GM23338 (cell line): ENCODE data around the gene EPHB1. TPM values are rescaled to one million over a fixed set of nuclear protein-coding genes. Genes with fewer than 3 reads are reported as not detected.

ENCODE experiments used
- ATAC-seq: fragments of 200-7000 bp; cut with Tn5 transposase; 3 replicates; pipeline ENCODE4 v1.9.1; 2020
- DNase-seq: peaks from one replicate; pipeline ENCODE4 v3.0.0-alpha.2; 2015; ENCODE audit warnings: low spot score
- H2AFZ ChIP-seq: fragments of 200-600 bp; sonication (generic); 2 replicates; pipeline ENCODE4 v1.8.0; 2016; ENCODE audit warnings: antibody characterized with exemption, mild to moderate bottlenecking, moderate library complexity
- H3F3A ChIP-seq: fragments of 200-600 bp; sonication (generic); replicated peaks from 2 replicates; pipeline ENCODE4 v1.8.0; 2017; ENCODE audit warnings: antibody characterized with exemption, mixed run types, low read depth
- H3K27ac ChIP-seq: fragments of 200-600 bp; sonication (generic); 2 replicates; pipeline ENCODE4 v1.6.1; 2016; ENCODE audit warnings: low read depth
- H3K27me3 ChIP-seq: fragments of 200-600 bp; sonication (generic); 2 replicates; pipeline ENCODE4 v1.8.0; 2016; ENCODE audit warnings: mild to moderate bottlenecking, mixed run types, moderate library complexity; ENCODE audit not compliant: insufficient read depth
- H3K36me3 ChIP-seq: fragments of 200-600 bp; sonication (generic); 2 replicates; pipeline ENCODE4 v1.8.0; 2016; ENCODE audit warnings: mild to moderate bottlenecking; ENCODE audit not compliant: insufficient read depth
- H3K4me1 ChIP-seq: fragments of 200-600 bp; sonication (generic); 2 replicates; pipeline ENCODE4 v1.8.0; 2016; ENCODE audit warnings: mild to moderate bottlenecking, moderate library complexity; ENCODE audit not compliant: insufficient read depth
- H3K4me2 ChIP-seq: fragments of 200-600 bp; sonication (generic); 2 replicates; pipeline ENCODE4 v1.7.1; 2017; ENCODE audit warnings: mixed run types
- H3K4me3 ChIP-seq: fragments of 200-600 bp; sonication (generic); 2 replicates; pipeline ENCODE4 v1.6.1; 2016; ENCODE audit warnings: mixed run types
- H3K79me2 ChIP-seq: fragments of 200-600 bp; sonication (generic); replicated peaks from 2 replicates; pipeline ENCODE4 v1.8.0; 2017; ENCODE audit warnings: mild to moderate bottlenecking; ENCODE audit not compliant: insufficient read depth
- H3K9me2 ChIP-seq: fragments of 200-600 bp; sonication (generic); 2 replicates; pipeline ENCODE4 v1.8.0; 2017; ENCODE audit not compliant: insufficient read depth
- H4K20me1 ChIP-seq: fragments of 200-600 bp; sonication (generic); replicated peaks from 2 replicates; pipeline ENCODE4 v1.8.0; 2017; ENCODE audit warnings: mild to moderate bottlenecking; ENCODE audit not compliant: insufficient read depth
- H3K27ac Mint-ChIP-seq: 2 replicates; pipeline ENCODE4 v1.8.0; 2020; ENCODE audit warnings: inconsistent platforms, mild to moderate bottlenecking, moderate library complexity, mixed read lengths
- H3K27me3 Mint-ChIP-seq: 3 replicates; pipeline ENCODE4 v1.8.0; 2022; ENCODE audit warnings: low read depth, mild to moderate bottlenecking, moderate library complexity, mixed read lengths, inconsistent platforms; ENCODE audit not compliant: insufficient read depth, poor library complexity
- H3K36me3 Mint-ChIP-seq: 3 replicates; pipeline ENCODE4 v1.8.0; 2021; ENCODE audit warnings: low read depth, mild to moderate bottlenecking, inconsistent platforms, moderate library complexity, mixed read lengths
- H3K4me1 Mint-ChIP-seq: 3 replicates; pipeline ENCODE4 v1.8.0; 2020; ENCODE audit warnings: mild to moderate bottlenecking, inconsistent platforms, mixed read lengths
- H3K4me3 Mint-ChIP-seq: 3 replicates; pipeline ENCODE4 v1.8.0; 2021; ENCODE audit warnings: moderate library complexity, mild to moderate bottlenecking, inconsistent platforms, mixed read lengths
- H3K9me3 Mint-ChIP-seq: 3 replicates; pipeline ENCODE4 v1.8.0; 2020; ENCODE audit warnings: moderate library complexity, mild to moderate bottlenecking, inconsistent platforms, mixed read lengths
- CREB1 ChIP-seq: fragments of 250-450 bp; sonication (Bioruptor Pico); IDR thresholded peaks from 2 replicates; pipeline ENCODE4 v1.5.0; 2020; ENCODE audit warnings: low read depth, mild to moderate bottlenecking, moderate library complexity
- EZH2phosphoT487 ChIP-seq: fragments of 200-600 bp; sonication (generic); IDR thresholded peaks from one replicate; pipeline ENCODE4 v1.8.1; 2018; ENCODE audit warnings: antibody characterized with exemption; ENCODE audit not compliant: unreplicated experiment
- JUNB ChIP-seq: IDR thresholded peaks from one replicate; pipeline ENCODE4 v1.6.1; 2016; ENCODE audit warnings: antibody characterized with exemption; ENCODE audit not compliant: unreplicated experiment
- NANOG ChIP-seq: IDR thresholded peaks from 2 replicates; pipeline ENCODE4 v1.6.1; 2016; ENCODE audit warnings: antibody characterized with exemption, borderline replicate concordance
- STAT1 ChIP-seq: IDR thresholded peaks from one replicate; pipeline ENCODE4 v1.6.1; 2016; ENCODE audit warnings: antibody characterized with exemption; ENCODE audit not compliant: unreplicated experiment
- ZNF462 ChIP-seq: fragments of 250-450 bp; sonication (Bioruptor Pico); IDR thresholded peaks from 2 replicates; pipeline ENCODE4 v1.5.0; 2020; ENCODE audit warnings: mild to moderate bottlenecking, moderate library complexity
- polyA plus RNA-seq: library from polyadenylated mRNA; unstranded; fragments of >200 nt; fragmentation: Nextera tagmentation; extraction: Ambion mirVana; gene quantifications from 2 replicates; pipeline ENCODE4 v1.2.1, GENCODE V29; 2016
- total RNA-seq: library from RNA; depleted of rRNA; stranded (reverse); fragments of >200 nt; shearing (Covaris generic); gene quantifications from 2 replicates; pipeline ENCODE4 v1.2.3, GENCODE V29; 2014
- TF ChIP-seq, protein P1 (sequence below): IDR thresholded peaks from one replicate; pipeline ENCODE4 v1.6.1; 2018; ENCODE audit warnings: antibody characterized with exemption; ENCODE audit not compliant: unreplicated experiment

Gene EPHB1
- total and polyA plus RNA-seq, 2 experiments from 2014 or later = 2.7 to 5.2 TPM

- H3K9me2 ChIP-seq = no peaks in the 10 kb centered on the region
- no peak overlapping the region for H3K27ac Mint-ChIP-seq
- ATAC-seq (no peak), DNase-seq (no peak)
- H3K79me2 ChIP-seq = no peaks in the 10 kb centered on the region
- H2AFZ ChIP-seq = no peak overlapping the region
- H3K4me3 ChIP-seq = no peak overlapping the region
- H3K27ac ChIP-seq = no peak overlapping the region
- no peaks in the 10 kb centered on the region for H3F3A ChIP-seq
- no peak overlapping the region for H3K4me2 ChIP-seq
- no peaks in the 10 kb centered on the region for H3K36me3 Mint-ChIP-seq
- H3K4me3 Mint-ChIP-seq = no peak overlapping the region
- H3K27me3 ChIP-seq = no peaks in the 10 kb centered on the region
- peaks cover 5% of the 10 kb centered on the region for H3K27me3 Mint-ChIP-seq
- TF ChIP-seq STAT1 (no peak), JUNB (no peak), EZH2phosphoT487 (no peak), NANOG (no peak)
- TF ChIP-seq, protein P1, sequence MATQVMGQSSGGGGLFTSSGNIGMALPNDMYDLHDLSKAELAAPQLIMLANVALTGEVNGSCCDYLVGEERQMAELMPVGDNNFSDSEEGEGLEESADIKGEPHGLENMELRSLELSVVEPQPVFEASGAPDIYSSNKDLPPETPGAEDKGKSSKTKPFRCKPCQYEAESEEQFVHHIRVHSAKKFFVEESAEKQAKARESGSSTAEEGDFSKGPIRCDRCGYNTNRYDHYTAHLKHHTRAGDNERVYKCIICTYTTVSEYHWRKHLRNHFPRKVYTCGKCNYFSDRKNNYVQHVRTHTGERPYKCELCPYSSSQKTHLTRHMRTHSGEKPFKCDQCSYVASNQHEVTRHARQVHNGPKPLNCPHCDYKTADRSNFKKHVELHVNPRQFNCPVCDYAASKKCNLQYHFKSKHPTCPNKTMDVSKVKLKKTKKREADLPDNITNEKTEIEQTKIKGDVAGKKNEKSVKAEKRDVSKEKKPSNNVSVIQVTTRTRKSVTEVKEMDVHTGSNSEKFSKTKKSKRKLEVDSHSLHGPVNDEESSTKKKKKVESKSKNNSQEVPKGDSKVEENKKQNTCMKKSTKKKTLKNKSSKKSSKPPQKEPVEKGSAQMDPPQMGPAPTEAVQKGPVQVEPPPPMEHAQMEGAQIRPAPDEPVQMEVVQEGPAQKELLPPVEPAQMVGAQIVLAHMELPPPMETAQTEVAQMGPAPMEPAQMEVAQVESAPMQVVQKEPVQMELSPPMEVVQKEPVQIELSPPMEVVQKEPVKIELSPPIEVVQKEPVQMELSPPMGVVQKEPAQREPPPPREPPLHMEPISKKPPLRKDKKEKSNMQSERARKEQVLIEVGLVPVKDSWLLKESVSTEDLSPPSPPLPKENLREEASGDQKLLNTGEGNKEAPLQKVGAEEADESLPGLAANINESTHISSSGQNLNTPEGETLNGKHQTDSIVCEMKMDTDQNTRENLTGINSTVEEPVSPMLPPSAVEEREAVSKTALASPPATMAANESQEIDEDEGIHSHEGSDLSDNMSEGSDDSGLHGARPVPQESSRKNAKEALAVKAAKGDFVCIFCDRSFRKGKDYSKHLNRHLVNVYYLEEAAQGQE = no peak
- peaks cover 4% of the 10 kb centered on the region for H3K4me1 Mint-ChIP-seq
- H3K4me1 ChIP-seq = no peaks in the 10 kb centered on the region
- no peaks in the 10 kb centered on the region for H3K36me3 ChIP-seq
- H3K9me3 Mint-ChIP-seq = no peaks in the 10 kb centered on the region
- no peaks in the 10 kb centered on the region for H4K20me1 ChIP-seq
Measured at GRCh38 chr3:134859341-134859740, 64.3 kb downstream of the EPHB1 start.

- H4K20me1 ChIP-seq = no peaks in the 10 kb centered on the region
- Mint-ChIP-seq H3K4me3 (no peak overlapping the region), H3K4me1 (peaks cover 9% of the 10 kb centered on the region), H3K36me3 (no peaks in the 10 kb centered on the region), H3K27ac (no peak overlapping the region), H3K9me3 (no peaks in the 10 kb centered on the region), H3K27me3 (peaks cover 5% of the 10 kb centered on the region)
- no peak overlapping the region for H3K4me3 ChIP-seq
- H3K79me2 ChIP-seq = no peaks in the 10 kb centered on the region
- no peak overlapping the region for H3K4me2 ChIP-seq
- H3K27me3 ChIP-seq = no peaks in the 10 kb centered on the region
- TF ChIP-seq NANOG = no peak
- TF ChIP-seq ZNF462 = no peak
- TF ChIP-seq CREB1 (CRISPR knock-in tag) = no peak
- no peak overlapping the region for H3K27ac ChIP-seq
- no peaks in the 10 kb centered on the region for H3K9me2 ChIP-seq
- ATAC-seq = no peak
- no peaks in the 10 kb centered on the region for H3K4me1 ChIP-seq
- no peaks in the 10 kb centered on the region for H3F3A ChIP-seq
- no peak overlapping the region for H2AFZ ChIP-seq
- no peaks in the 10 kb centered on the region for H3K36me3 ChIP-seq
- no peak for DNase-seq
Measured at GRCh38 chr3:134860141-134860540, 65.1 kb downstream of the EPHB1 start.
